Retinal pigment epithelial cell (primary cell): ENCODE data around the gene KRTAP10-10.

Source experiments
- DNase-seq: peaks from one replicate; pipeline ENCODE4 v3.0.0-alpha.2; 2010; ENCODE audit warnings: low read depth
- H3K4me3 ChIP-seq: 2 replicates; pipeline ENCODE4 v1.5.1; 2011; ENCODE audit warnings: mild to moderate bottlenecking, low read length, control low read depth, moderate library complexity
- CTCF ChIP-seq: conservative IDR thresholded peaks from 2 replicates; pipeline ENCODE4 v1.5.1; 2011; ENCODE audit warnings: low read depth, low read length, control low read depth, inconsistent platforms

The KRTAP10-10 gene

DNA sequence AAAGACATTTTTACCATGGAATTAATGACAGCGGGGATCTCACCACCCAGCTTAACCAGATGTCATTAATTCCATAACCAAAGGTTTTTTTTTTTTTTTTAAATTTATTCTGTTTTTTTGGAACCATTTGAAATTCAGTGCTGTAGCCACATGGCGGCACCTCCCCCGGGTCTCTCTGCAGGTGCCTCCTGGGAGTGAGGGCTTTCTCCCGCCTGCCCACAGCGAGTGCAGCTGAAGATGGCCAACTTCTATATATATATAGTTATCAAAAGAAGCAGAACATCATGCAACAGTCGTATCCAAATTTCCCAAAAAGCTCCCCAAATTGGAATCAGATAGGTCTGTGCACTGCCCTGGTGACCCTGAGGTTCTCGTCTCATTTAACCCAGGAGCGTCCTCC lies 21.7 kb upstream of the KRTAP10-10 start:
- no peak for DNase-seq
- TF ChIP-seq CTCF: no peak
- no peak overlapping the region for H3K4me3 ChIP-seq

DNA sequence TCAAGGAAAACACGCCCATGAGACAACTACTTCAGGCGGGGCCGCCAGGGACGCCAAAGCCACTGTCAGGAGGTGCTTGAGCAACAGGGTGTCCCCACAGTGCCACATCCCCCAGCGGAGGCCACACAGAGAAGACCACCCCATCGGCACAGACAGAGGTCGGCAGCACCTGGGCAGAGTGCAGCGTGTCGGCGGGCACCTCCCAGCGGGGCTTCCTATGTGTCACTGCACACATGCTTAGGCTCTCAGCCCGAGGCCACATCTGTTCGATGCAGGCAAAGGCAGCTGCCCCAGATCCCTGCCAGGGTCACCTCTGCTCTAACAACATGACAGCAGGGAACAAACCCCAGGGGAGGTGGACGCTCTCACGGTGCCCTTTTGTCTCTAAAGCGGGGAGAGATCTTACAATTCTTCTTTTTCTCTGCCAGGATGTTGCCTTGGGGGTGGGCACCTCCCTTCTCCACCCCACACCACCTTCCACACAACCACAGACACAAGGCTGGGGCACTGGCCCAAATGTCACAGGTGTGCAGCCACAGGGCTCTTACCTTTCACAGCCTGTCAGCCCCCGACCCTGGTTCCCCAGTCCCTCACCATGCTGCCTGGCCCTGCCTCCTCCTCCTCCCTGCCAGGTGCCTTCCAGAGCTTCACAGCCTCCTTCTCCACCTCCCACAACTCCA lies 21.1 kb upstream of the KRTAP10-10 start:
- no peak overlapping the region for H3K4me3 ChIP-seq
- DNase-seq: no peak
- no peak for TF ChIP-seq CTCF

GRCh38 chr21:44616591-44616926 lies 20.6 kb upstream of the KRTAP10-10 start:
- no peak for DNase-seq
- H3K4me3 ChIP-seq: no peak overlapping the region
- TF ChIP-seq CTCF: no peak

DNA sequence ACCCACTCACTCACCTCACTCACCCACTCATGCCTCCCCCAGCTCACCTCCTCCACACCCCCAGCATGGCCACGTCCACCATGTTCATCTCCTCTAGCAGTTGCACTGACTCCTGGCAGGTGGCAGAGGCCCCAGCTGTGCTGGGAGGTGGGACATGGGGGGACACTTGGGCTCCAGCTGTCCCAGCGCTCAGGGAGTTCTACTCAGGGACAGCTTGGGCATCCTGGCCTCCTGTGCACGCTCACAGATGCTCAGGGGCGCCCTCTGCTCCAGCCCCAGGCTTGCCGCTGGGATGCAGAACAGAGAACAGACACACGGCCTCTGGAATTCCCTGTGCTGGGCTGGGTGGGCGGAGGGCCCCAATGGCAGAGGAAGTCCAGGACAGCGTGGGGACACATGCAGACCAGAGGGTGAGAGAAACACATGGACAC lies 20.1 kb upstream of the KRTAP10-10 start:
- no peak overlapping the region for H3K4me3 ChIP-seq
- no peak for DNase-seq
- no peak for TF ChIP-seq CTCF

DNA sequence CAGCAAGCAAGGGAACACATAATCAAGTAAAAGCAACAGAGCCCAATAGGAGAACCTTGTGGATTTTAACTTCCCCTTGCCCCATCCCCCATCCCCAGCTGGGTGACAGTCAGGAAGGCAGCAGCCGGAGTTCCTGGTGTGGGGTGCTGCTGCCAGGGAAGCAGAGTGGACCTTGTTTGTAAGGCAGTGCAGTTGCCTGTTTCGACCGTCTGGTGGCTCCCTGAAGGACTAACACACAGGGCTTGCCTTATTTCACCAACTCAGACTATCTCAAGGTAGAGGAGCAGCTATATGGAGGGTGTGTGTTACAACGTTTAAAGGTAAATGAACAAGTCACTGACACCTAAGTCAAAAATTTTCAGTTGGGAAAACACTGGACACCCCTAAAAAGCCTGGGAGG lies 18.7 kb upstream of the KRTAP10-10 start:
- no peak overlapping the region for H3K4me3 ChIP-seq
- no peak for DNase-seq
- no peak for TF ChIP-seq CTCF

GRCh38 chr21:44618909-44619308 lies 18.2 kb upstream of the KRTAP10-10 start:
- H3K4me3 ChIP-seq: no peak overlapping the region
- TF ChIP-seq CTCF: no peak
- no peak for DNase-seq

DNA sequence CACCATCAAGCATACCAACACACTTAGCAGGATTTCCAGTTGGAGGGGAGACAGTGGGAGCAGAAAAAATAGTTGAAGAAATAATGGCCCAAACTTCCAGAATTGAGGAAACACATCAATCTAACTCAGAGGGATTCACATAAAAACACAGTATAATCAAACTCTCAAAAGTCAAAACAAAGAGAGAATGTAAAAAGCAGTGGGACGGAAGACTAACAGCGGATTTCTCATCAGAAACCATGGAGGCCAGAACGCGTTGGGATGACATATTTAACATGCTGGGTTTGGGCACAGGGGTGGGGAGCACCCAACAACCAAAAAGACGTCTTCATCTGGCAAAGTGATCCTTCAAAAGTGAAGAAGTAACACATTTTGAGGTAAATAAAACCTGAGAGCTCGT lies 17.3 kb upstream of the KRTAP10-10 start:
- H3K4me3 ChIP-seq: no peak overlapping the region
- TF ChIP-seq CTCF: no peak
- DNase-seq: no peak
